Activated T-helper 1 cell treated with anti-CD3 and anti-CD28 coated beads, Interleukin-12 subunit alpha, Interleukin-12 subunit beta, Interleukin-2, Interleukin-4 antibody, amounts not matched to agents 30 ng/mL and 10 ng/mL and 1 ng/mL, durations not matched to agents 14 hours and 24 hours and 36 hours (primary cell): Measurements from ENCODE around the gene RIT1. TPM values are rescaled to one million over a fixed set of nuclear protein-coding genes. Genes with fewer than 3 reads are reported as not detected.
A peak's percentile ranks its signal among the peaks of the same experiment; 100 is the strongest.
"Not testable (repeated sequence)": the region's sequence is repeated elsewhere in the genome, so short reads cannot be mapped to it uniquely, and the experiment has no call there.

Experiments
- DNase-seq: peaks from one replicate; pipeline ENCODE4 v3.0.0; 2021; ENCODE audit warnings: low spot score
- H3K27ac Mint-ChIP-seq: one replicate; pipeline ENCODE4 v1.8.0; 2021; ENCODE audit warnings: mild to moderate bottlenecking, mixed read lengths
- H3K27me3 Mint-ChIP-seq: one replicate; pipeline ENCODE4 v1.8.0; 2022; ENCODE audit warnings: mild to moderate bottlenecking, moderate library complexity, mixed read lengths; ENCODE audit not compliant: insufficient read depth
- H3K36me3 Mint-ChIP-seq: one replicate; pipeline ENCODE4 v1.8.0; 2021; ENCODE audit warnings: low read depth, mixed read lengths
- H3K4me1 Mint-ChIP-seq: one replicate; pipeline ENCODE4 v1.8.0; 2021; ENCODE audit warnings: low read depth, mixed read lengths
- H3K4me3 Mint-ChIP-seq: one replicate; pipeline ENCODE4 v1.8.0; 2021; ENCODE audit warnings: mild to moderate bottlenecking, moderate library complexity, mixed read lengths
- H3K9me3 Mint-ChIP-seq: one replicate; pipeline ENCODE4 v1.8.0; 2021; ENCODE audit warnings: mixed read lengths
- intact Hi-C: fragments of 100-400 bp; cut with micrococcal nuclease; formaldehyde crosslinking; loops from one replicate; pipeline ENCODE4 v1.15.1; 2024
- total RNA-seq: library from RNA; stranded (reverse); gene quantifications from 2 replicates; pipeline ENCODE4 v1.2.3, GENCODE V29; 2022

RIT1 gene
- total RNA-seq, 1 donor from 2014 or later, result 22.3 TPM

DNA sequence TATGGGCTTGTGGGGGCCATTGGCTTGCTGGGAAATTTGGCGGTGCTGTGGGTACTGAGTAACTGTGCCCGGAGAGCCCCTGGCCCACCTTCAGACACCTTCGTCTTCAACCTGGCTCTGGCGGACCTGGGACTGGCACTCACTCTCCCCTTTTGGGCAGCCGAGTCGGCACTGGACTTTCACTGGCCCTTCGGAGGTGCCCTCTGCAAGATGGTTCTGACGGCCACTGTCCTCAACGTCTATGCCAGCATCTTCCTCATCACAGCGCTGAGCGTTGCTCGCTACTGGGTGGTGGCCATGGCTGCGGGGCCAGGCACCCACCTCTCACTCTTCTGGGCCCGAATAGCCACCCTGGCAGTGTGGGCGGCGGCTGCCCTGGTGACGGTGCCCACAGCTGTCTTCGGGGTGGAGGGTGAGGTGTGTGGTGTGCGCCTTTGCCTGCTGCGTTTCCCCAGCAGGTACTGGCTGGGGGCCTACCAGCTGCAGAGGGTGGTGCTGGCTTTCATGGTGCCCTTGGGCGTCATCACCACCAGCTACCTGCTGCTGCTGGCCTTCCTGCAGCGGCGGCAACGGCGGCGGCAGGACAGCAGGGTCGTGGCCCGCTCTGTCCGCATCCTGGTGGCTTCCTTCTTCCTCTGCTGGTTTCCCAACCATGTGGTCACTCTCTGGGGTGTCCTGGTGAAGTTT lies 30.8 kb upstream of the RIT1 start:
- H3K36me3 Mint-ChIP-seq, result peaks cover 20% of the 10 kb centered on the region
- H3K27ac Mint-ChIP-seq, result peak overlapping the region; percentile 88
- intact Hi-C loops, result no loop called here
- H3K4me1 Mint-ChIP-seq, result peaks cover 55% of the 10 kb centered on the region
- no peak for DNase-seq
- H3K4me3 Mint-ChIP-seq, result no peak overlapping the region
- no peaks in the 10 kb centered on the region for H3K27me3 Mint-ChIP-seq
- no peaks in the 10 kb centered on the region for H3K9me3 Mint-ChIP-seq

DNA sequence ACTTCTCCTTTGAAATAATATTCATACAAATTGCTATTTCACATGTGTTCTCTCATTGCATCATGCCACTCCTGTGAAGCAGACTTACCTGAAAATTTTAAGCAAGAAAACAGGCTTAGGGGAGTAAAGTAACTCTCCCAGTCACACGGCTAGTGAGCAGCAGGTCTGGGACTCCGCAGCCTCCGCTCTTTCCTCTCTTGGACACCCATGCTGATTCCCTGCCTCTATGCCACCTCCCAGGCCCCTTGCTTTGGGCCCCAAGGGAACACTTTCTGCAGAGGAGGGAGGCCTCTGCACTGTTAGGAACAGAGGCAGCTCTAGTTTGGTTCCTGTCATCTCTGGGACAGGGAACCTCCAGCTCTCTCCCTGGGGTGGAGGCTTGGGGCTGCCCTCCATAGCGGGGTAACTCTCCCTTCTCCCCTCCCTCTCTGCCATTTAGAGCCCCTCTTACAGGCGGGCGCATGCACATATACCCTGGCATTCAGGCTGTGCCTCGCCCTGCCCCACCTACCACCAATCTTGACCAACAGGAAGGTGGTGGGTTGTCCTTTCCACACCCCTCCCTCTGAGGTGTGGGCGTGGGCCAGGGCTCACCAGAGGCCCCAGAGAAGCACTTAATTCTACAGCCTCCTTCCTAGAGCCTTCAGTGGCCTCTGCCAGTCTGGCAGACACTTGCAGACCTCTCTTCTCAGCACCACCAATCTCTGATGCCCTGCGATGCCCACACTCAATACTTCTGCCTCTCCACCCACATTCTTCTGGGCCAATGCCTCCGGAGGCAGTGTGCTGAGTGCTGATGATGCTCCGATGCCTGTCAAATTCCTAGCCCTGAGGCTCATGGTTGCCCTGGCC lies 30.1 kb upstream of the RIT1 start, which contains the start of gene RXFP4:
Gene RXFP4 (plus strand): TSS at position 646 of the 852 bp plus-strand sequence. CDS start 72 bp downstream, at position 718.
- peaks cover 12% of the 10 kb centered on the region for H3K36me3 Mint-ChIP-seq
- H3K9me3 Mint-ChIP-seq, result no peaks in the 10 kb centered on the region
- DNase-seq, result no peak
- H3K4me1 Mint-ChIP-seq, result peaks cover 48% of the 10 kb centered on the region
- H3K4me3 Mint-ChIP-seq, result no peak within 1 kb of the TSS
- H3K27ac Mint-ChIP-seq, result peak within 1 kb of the TSS; percentile 88
- intact Hi-C loops, result no loop called here
- no peaks in the 10 kb centered on the region for H3K27me3 Mint-ChIP-seq

DNA sequence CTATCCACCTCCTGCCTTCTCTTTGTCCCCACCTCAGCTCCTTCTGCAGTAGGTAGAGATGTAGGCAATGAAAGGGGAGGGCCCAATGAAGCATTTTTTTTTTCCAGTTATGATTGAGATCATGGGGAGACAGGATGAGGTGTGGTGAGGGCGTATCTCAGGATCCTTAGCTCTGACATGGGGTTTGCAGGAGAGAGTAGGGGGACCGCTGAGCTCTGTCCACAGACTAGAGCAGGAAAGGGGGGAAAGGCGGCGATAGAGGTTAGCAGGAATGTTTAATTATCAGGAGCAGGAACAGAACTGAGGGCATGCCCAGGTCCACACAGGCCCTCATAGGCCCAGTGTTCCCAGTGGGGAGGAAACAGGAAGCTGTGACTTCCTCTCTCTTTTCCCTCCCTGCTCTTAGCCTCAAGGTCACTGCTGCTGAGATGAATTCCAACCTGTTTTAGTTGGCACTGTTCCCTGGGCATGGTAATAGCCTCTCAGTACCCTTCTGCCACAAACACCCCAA lies 29.4 kb upstream of the RIT1 start:
- Mint-ChIP-seq H3K4me3 (no peak overlapping the region), H3K27me3 (no peaks in the 10 kb centered on the region), H3K36me3 (peaks cover 8% of the 10 kb centered on the region), H3K9me3 (no peaks in the 10 kb centered on the region), H3K4me1 (peaks cover 48% of the 10 kb centered on the region), H3K27ac (peak overlapping the region; percentile 73)
- intact Hi-C loops, result no loop called here
- DNase-seq, result no peak

DNA sequence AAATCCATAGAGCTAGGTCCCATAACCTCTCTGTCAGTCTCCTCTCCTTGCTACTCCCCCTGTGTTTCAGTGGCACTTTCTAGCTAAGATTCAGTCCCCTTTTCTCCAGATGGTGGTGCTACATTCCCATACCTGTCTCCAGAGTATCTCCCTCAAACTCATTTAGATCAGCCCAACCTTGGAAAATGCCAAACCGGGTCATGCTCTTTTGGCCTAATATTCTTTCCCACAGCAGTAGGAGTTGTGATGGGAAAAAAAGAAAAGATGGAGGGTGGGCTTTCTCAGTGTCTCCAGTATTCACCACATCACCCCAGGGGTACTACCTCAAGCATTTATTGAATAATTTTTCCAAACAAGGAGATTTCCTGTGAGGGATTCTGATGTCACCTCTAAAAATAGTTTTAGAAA lies 27.1 kb upstream of the RIT1 start:
- intact Hi-C loops, result loop anchor here (1.0 to 10.0 kb wide), 4 partner anchors 8 to 397 kb away; partner anchors contain the start of genes CCT3 and TSACC
- peaks cover 3% of the 10 kb centered on the region for H3K36me3 Mint-ChIP-seq
- H3K27ac Mint-ChIP-seq, result peak overlapping the region; percentile 0
- no peaks in the 10 kb centered on the region for H3K27me3 Mint-ChIP-seq
- H3K9me3 Mint-ChIP-seq, result no peaks in the 10 kb centered on the region
- H3K4me1 Mint-ChIP-seq, result peaks cover 39% of the 10 kb centered on the region
- peak; percentile 24 for DNase-seq
- H3K4me3 Mint-ChIP-seq, result no peak overlapping the region

DNA sequence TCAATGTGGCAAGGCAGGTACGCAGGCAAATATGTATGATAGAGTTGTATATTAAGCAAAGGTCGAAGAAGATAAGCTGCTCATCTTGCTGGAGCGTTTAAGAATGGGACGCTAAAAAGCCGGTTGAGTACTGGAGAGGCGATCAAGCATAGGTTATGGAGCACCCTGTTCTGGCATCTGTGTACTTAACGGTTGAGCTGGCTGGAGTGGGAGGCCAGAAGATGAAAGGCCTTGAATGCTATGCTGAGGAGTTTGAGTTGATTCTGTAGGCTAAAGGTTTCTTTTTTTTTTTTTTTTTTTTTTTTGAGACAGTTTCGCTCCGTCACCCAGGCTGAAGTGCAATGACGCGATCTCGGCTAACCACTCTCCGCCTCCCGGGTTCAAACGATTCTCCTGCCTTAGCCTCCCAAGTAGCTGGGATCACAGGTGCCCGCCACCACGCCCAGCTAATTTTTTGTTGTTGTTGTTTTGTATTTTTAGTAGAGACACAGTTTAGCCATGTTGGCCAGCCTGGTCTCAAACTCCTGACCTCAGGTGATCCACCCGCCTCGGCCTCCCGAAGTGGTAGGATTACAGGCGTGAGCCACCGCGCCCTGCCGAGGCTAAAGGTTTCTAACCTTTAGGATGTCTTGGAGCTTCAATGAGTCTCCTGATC lies 23.9 kb upstream of the RIT1 start:
- no peak for DNase-seq
- Mint-ChIP-seq H3K4me3 (no peak overlapping the region), H3K9me3 (no peaks in the 10 kb centered on the region), H3K27me3 (no peaks in the 10 kb centered on the region), H3K4me1 (peaks cover 38% of the 10 kb centered on the region), H3K27ac (peak overlapping the region; percentile 61), H3K36me3 (peaks cover 21% of the 10 kb centered on the region)
- intact Hi-C loops, result loop anchor here (1.0 to 10.0 kb wide), 11 partner anchors 11 to 400 kb away; partner anchors contain the start of genes ARHGEF2, CCT3, DAP3 and LAMTOR2

DNA sequence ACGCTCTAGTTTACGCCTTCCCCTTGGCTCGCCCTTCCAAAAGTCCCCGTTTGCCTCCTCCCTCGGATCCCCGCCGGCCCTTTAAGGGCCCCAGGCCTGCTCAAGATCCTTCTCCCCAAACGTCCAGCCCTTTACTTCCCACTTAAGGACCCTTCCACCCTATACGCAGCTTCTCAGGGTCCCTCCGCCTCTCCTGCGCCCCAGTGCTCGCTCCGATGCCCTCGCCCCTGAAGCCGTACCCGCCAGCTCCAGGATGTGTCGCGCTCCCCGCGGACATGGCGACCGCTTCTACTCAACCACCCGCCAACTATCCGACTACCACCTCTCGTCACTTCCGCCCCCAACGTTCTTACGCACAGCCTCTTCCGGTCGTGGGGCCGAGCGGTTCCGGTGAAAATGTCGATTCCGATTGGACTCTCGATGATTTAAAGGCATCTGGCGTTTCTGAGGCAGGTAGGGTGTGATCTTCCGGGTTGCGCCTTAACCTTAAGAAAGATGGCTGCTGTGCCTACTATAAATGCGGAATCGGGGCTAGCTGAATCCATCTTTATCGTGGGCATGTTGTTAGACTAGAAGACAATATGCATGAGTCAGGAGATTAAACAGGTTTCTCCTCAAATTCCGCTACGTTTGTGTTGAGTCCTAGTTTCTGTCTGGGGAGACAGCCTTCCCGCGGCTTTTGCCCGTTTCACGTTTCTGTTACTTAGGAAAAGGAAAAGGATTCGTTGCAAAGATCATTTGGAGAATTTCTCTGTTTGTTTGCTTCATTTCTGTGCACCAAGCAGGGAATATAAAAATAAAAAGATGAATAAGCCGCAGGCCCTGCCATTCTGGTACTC lies 23.2 kb upstream of the RIT1 start, which contains the start of gene KHDC4:
Gene KHDC4 (minus strand): TSS at position 317 of the 839 bp plus-strand sequence. CDS start 40 bp downstream, at position 277.
- peak within 1 kb of the TSS; percentile 61 for H3K27ac Mint-ChIP-seq
- DNase-seq, result peak; percentile 94
- H3K4me1 Mint-ChIP-seq, result peaks cover 39% of the 10 kb centered on the region
- no peaks in the 10 kb centered on the region for H3K9me3 Mint-ChIP-seq
- intact Hi-C loops, result loop anchor here (1.0 to 10.0 kb wide), 11 partner anchors 12 to 400 kb away; partner anchors contain the start of genes ARHGEF2, CCT3, DAP3 and LAMTOR2
- no peak within 1 kb of the TSS for H3K4me3 Mint-ChIP-seq
- no peaks in the 10 kb centered on the region for H3K27me3 Mint-ChIP-seq
- peaks cover 24% of the 10 kb centered on the region for H3K36me3 Mint-ChIP-seq

DNA sequence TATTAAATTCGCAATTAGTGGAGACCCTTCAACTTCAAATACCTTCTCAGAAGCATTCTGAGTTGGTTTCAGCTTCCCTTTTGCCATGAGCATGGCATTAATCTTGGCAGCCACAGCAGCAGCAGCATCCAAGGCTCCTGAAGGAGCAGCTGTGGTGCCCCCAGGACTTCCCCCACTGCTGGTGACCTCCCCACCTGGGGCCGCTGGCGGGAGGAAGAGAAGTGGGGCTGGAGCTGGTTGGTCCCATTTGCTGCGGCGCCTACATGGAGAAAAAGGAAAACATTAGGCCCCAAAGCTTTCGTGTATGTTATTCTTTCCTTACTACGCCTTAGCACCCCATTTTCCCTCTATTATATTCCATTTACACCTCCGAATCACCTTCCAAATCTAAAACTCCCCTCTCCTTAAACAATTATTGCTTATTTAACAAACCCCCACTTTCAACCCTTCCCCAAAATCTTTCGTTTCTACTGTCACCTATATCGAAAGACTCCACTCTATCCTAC lies 22.5 kb upstream of the RIT1 start:
- Mint-ChIP-seq H3K27ac (no peak overlapping the region), H3K4me3 (no peak overlapping the region), H3K4me1 (peaks cover 43% of the 10 kb centered on the region), H3K36me3 (peaks cover 29% of the 10 kb centered on the region), H3K9me3 (no peaks in the 10 kb centered on the region), H3K27me3 (no peaks in the 10 kb centered on the region)
- intact Hi-C loops, result loop anchor here (1.0 to 10.0 kb wide), 11 partner anchors 13 to 401 kb away; partner anchors contain the start of genes ARHGEF2, CCT3, DAP3 and LAMTOR2
- no peak for DNase-seq

DNA sequence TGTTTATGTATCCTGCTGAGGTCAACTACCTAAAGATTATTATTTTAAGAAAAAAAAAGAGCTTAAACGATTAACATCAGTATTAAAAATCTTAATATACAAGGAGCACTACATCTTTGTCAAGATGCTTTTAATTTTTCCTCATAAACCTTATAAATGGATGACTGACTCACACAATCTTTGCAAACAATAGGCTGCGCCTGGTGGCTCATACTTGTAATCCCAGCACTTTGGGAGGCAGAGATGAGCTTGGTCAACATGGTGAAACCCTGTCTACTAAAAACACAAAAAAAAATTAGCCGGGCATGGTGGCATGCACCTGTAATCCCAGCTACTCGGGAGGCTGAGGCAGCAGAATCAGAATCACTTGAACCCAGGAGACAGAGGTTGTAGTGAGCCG lies 21.3 kb upstream of the RIT1 start:
- H3K4me3 Mint-ChIP-seq, result peak overlapping the region; percentile 73
- H3K27ac Mint-ChIP-seq, result no peak overlapping the region
- no peaks in the 10 kb centered on the region for H3K9me3 Mint-ChIP-seq
- no peak for DNase-seq
- H3K36me3 Mint-ChIP-seq, result peaks cover 33% of the 10 kb centered on the region
- intact Hi-C loops, result loop anchor here (5.0 to 10.0 kb wide), 2 partner anchors 245 to 402 kb away; partner anchors contain the start of genes CCT3, DAP3, TSACC and YY1AP1
- H3K27me3 Mint-ChIP-seq, result no peaks in the 10 kb centered on the region
- peaks cover 38% of the 10 kb centered on the region for H3K4me1 Mint-ChIP-seq

DNA sequence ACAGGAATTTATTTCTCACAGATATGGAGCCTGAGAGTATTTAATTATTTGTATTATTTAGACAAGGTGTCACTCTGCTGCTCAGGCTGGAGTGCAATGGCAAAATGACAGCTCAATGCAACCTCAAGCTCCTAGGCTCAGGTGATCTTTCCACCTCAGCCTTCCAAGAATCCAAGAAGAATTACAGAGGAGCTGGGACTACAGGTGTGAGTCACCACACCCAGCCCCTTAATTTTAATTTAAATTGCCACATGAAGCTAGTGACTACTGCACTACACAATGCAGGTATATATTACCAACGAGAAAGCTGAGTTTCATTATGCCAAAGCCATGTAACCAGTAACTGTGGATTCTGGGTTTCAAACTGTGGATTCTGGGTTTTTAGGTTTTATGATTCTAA lies 20.9 kb upstream of the RIT1 start:
- DNase-seq, result no peak
- intact Hi-C loops, result loop anchor here (5.0 to 10.0 kb wide), 2 partner anchors 245 to 403 kb away; partner anchors contain the start of genes CCT3, DAP3, TSACC and YY1AP1
- Mint-ChIP-seq H3K4me1 (peaks cover 38% of the 10 kb centered on the region), H3K9me3 (no peaks in the 10 kb centered on the region), H3K27me3 (no peaks in the 10 kb centered on the region), H3K36me3 (peaks cover 35% of the 10 kb centered on the region), H3K4me3 (peak overlapping the region; percentile 64), H3K27ac (no peak overlapping the region)

DNA sequence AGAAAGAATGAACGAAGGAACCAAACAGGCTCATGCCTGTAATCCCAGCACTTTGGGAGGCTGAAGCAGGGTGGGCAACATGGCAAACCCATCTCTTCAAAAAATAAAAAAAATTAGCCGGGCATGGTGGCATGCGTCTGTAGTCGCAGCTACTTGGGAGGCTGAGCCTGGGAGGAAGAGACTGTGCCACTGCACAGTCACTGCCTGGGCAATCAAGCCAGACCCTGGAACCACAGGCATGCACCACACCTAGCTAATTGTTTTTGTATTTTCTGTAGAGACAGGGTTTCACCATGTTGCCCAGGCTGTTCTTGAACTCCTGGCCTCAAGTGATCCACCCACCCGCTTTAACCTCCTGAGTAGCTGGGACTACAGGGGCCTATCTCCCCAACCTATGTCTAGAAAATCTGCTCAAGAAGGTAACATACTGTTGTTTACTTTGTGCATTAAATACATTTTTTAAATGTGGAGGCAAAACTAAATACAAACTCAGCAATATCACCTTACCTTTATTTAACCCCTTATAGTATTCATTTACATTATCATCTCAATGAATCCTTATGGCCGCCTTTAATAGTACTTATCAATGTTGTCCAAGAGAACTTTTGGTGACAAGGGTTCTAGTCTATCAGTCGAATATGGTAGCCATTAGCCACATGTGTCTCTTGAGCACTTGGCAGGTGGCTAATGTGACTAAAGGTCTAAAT lies 20.3 kb upstream of the RIT1 start:
- intact Hi-C loops, result loop anchor here (5.0 to 10.0 kb wide), 2 partner anchors 244 to 403 kb away; partner anchors contain the start of genes CCT3, DAP3, TSACC and YY1AP1
- H3K4me3 Mint-ChIP-seq, result peak overlapping the region; percentile 71
- H3K4me1 Mint-ChIP-seq, result peaks cover 38% of the 10 kb centered on the region
- DNase-seq, result no peak
- peaks cover 41% of the 10 kb centered on the region for H3K36me3 Mint-ChIP-seq
- no peak overlapping the region for H3K27ac Mint-ChIP-seq
- no peaks in the 10 kb centered on the region for H3K9me3 Mint-ChIP-seq
- H3K27me3 Mint-ChIP-seq, result no peaks in the 10 kb centered on the region

DNA sequence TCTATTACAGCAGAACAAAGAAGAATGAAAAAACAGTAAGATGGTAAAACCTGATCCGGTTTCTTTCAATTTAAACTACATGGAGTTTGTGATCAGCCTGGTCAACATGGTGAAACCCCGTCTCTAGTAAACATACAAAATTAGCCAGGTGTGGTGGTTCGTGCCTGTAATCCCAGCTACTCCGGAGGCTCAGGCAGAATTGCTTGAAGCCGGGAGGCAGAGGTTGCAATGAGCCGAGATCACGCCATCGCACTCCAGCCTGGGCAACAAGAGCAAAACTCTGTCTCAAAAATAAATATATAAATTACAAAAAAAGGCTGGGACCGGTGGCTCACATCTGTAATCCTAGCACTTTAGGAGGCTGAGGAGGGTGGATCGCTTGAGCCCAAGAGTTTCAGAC lies 19.6 kb upstream of the RIT1 start:
- not testable (repeated sequence) for DNase-seq, H3K9me3 Mint-ChIP-seq, H3K27me3 Mint-ChIP-seq, H3K27ac Mint-ChIP-seq
- peaks cover 46% of the 10 kb centered on the region for H3K36me3 Mint-ChIP-seq
- peak overlapping the region; percentile 71 for H3K4me3 Mint-ChIP-seq
- intact Hi-C loops, result loop anchor here (5.0 to 10.0 kb wide), 2 partner anchors 243 to 404 kb away; partner anchors contain the start of genes CCT3, DAP3, TSACC and YY1AP1
- H3K4me1 Mint-ChIP-seq, result peaks cover 34% of the 10 kb centered on the region
